CD4-positive, alpha-beta T cell treated with Interleukin-17A for 1 hour (primary cell): ENCODE results near the gene ABCC1.
"Not testable (repeated sequence)": the region's sequence is repeated elsewhere in the genome, so short reads cannot be mapped to it uniquely, and the experiment has no call there.

Experiments used
- DNase-seq: peaks from one replicate; pipeline ENCODE4 v3.0.0-alpha.2; 2020

ABCC1 gene

DNA sequence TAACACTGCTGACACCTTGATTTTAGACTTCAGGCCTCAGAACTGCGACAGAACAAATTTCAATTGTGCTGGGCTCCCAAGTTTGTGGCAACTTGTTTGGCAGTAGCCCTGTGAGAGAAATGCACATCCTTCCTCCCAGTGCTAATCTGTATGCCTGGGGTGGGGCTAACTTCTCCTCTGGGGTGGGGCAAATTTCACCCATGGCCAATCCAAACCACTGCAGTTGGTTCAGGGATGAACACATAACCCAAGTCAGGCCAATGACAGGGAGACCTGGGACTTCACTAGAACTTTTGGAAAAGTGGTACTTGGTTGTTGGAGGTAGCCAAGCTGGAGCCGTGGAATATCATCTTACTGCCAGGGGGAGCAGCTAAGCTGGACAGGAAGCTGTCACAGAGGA is 217.5 kb downstream of the ABCC1 start:
- no peak for DNase-seq

DNA sequence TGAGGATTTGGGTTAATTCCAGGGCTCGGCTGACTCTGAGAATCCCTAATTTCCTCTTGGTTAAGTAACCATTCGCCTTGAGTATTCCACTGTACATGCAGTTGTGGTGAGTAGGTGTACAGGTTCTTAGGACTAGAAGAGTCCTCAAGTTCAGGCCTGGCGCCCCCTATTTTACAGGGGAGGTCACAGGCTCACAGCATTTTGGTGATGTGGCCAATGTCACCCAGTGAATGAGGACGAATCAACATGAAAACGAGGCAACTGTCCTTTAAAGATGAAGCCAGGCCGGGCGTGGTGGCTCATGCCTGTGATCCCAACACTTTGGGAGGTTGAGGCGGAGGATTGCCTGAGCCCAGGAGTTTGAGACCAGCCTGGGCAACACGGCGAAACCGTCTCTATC is 218.5 kb downstream of the ABCC1 start:
- no peak for DNase-seq

DNA sequence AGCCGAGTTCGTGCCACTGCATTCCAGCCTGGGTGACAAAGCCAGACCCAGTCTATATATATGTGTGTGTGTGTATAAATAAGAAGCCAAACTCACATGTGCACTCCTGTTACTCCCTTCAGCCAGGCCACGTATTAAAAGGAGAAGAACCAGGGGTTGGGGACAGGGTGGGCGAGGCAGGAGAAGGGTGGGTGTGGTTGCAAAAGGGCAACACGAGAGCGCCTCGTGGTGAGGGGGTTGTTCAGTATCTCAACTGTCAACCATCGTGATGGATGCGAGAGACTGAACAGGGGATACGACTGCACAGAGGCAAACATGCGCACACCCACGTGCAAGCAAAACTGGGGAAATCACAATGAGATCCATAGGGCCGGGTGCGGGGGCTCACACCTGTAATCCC is 219.0 kb downstream of the ABCC1 start:
- DNase-seq, result no peak

DNA sequence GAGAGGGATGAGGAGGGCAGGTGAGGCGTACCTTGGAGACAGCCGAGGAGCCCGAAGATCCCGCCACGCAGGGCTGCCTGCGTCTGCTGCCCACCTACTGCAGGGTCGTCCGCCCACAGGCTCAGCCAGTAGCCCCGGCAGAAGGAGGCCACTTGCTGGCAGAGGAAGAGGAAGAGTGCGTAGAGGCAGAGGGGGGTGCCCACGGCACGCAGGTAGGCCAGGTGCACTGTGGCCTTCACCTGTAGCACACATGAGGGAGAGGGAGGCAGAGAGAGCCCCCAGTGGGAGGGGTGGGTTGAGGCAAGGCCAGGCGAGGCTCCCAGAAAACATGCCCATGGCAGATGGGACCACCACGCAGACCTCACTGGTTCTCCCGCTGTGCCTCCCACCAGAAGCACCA is 220.2 kb downstream of the ABCC1 start:
- DNase-seq, result no peak

DNA sequence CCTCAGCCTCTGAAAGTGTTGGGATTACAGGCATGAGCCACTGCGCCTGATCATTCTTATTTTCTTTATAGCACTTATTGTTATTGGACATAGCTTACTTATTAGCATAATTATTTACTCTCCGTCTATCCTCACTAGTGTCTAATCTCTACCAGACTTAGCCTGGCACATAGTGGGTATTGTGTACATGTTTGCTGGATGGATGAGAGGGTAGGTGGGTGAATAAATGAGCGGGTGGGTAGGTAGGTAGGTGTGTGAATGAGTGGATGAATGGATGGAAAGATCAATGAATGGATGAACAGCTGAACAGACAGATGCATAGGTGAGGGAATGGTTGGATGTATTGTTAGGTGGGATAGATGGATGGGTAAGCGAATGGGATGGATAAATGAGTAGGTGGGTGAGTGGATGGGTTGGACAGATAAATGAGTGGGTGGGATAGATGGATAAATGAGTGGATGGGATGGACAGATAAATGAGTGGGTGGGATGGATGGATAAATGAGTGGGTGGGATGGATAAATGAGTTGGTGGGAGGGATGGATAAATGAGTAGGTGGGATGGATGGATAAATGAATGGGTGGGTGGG is 222.0 kb downstream of the ABCC1 start:
- no peak for DNase-seq

DNA sequence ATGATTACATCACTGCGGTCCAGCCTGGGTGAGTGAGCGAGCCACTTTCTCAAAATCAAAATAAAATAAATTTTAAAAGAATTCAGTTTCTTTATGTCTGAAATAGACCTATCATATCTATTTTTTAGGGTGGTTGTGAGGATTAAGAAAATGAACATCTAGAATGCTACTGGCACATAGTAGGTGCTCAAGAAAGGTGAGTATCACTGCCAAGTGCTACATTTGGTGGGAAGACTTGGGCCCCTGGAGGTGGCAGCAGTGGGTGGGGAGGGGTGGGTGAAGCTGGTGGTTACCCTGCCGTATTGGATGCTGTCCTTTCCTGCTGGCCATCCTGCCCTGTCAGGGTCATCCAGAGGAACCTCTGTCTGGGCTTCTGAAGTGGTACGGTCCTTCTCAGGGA is 223.6 kb downstream of the ABCC1 start:
- DNase-seq, result no peak

DNA sequence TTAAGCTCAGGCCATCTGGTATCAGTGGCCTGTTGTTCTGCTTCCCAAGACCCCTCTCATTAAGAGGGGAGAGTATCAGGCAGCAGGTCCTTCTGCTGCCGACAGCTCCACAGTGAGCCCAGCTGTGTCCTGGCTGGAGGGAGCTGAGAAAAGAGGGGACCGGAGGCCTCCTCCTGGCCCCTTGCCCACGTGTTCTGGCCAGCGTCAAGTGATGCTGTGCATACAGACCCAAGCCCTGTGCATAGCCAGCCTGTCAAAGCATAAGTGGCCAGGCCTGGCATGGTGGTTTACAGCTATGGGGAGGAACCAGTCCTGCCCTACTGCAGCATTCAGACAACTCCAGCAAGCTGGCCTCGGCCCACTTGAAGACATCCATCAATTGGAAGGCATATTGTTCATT is 225.9 kb downstream of the ABCC1 start:
- DNase-seq, result no peak

DNA sequence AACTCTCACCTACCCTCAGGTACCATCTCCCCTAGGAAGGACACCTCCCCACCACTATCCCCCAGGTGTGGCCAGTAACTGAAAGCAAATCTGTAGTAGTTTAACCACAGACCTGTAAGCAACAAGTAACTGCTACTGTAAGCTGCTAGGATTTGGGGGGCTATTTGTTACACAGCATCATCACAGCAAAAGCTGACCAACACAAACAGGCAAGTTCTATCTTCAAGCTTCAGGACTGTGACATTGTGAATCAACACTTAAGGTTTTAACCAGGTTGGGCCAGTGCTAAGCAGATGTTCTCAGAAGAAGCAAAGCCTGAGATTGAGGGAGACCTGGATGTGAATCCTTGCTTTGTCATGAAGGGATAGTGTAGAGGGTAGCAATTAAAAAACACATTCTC is 226.9 kb downstream of the ABCC1 start:
- no peak for DNase-seq

DNA sequence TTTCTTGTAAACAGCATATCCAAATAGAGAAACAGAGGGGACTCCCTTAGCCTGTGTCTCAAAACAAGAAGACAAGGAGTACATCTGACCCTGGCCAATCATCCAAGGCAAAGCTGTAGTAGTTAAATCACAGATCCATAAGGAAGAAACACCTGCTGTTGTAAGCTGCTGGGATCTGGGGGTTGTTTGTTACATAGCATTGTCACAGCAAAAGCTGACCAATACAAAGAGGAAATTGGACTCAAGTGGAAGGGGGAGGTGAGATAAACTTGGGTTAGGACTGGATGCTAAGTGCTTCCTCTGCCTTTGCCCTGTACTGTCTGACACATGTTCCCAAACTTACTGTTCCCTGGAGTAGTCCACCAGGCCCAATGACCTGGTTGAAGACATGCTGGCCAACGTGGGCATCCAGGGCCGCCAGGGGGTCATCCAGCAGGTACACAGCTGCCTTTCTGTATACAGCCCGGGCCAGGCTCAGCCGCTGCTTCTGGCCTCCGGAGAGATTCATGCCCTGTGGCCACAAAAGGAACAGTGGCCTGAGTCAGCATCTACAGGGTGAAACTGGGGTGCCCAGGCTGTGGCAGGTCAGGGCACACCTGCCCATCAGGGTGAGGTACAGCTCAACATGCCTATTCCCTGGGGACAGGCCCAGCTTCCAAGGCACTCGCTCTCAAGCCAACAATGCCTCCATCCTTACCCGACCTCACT is 229.2 kb downstream of the ABCC1 start:
- DNase-seq, result no peak

DNA sequence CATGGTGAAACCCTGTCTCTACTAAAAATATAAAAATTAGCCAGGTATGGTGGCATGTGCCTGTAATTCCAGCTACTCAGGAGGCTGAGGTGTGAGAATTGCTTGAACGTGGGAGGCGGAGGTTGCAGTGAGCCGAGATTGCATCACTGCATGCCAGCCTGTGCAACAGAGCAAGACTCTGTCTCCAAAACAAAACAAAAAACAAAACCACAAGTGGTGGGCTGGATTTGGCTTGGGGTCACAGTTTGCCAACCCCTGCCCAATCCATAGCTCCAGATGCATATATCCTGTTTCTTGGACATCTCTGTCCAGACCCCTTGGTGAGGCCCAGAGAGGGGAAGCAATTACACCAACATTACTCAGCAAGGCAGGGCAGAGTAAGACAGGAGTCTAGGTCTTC is 232.3 kb downstream of the ABCC1 start:
- DNase-seq, result not testable (repeated sequence)

DNA sequence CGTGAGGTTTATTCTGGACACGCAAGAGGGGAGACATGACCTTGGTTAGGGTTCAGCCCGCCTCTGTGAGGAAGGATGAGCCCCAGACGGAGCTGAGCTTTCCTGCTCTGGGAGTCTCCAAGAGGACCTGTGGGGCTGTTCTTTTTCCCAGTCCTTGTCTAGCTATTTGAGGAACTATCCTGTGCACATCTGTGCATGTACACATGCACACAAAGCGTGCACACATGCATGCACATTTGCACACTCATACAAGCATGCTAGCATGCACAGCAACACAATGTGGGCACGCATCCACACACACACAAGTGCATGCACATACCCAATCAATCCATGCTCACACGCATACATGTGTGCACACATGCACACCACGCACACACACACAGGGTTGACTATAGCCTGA is 233.5 kb downstream of the ABCC1 start:
- no peak for DNase-seq

DNA sequence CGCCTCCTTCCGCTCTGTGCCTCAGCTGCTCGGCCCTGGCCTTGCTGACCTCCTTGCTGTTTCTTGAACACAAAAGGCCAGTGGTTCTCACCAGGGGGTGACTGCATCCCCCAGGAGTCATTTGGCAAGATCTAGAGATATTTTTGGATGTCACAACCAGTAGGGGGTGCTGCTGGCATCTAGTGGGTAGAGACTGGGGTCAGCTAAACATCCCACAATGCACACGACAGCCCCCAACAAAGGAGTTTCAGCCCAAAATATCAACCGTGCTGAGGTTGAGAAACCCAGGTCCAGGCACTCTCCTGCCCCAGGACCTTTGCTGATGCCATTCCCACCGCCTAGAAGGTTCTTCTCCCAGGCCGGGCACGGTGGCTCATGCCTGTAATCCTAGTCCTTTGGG is 234.1 kb downstream of the ABCC1 start:
- DNase-seq, result no peak

DNA sequence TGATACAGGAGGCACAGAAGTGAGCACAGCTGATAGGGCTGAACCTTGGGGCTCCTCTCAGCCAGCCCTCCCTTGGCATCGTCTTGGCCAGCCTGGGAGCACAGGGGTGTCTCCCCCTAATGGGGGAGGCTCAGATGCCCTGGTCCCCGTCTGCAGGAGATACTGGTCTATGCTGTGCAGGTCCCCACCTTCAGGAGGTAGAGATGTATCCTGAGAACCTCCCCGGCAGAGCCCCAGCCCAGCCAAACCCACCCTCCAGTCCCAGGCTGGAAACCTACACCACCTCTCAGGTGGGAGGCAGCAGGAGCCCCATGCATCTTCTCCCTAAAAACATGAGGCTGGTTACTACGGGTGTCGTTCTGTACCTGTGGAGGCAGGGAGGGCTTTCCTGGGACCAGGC is 235.2 kb downstream of the ABCC1 start:
- DNase-seq, result no peak

DNA sequence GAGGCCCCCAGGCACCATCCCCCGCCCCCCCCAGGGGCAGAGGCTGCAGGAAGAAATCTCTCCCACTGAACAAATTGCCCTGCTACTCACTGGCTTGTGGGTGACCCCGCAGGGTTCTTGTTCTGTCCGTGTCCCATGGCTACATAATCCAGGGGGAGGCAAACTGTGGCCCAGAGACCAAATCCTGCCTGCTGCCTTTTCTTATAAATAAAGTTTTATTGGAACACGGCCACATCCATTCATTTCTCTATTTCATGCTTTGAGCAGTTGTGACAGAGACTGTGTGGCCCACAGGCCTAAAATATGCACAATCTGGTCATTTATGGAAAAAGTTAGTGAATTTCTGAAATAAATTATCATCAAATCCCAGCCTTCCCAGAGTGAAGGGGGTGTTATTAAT is 235.7 kb downstream of the ABCC1 start:
- no peak for DNase-seq

DNA sequence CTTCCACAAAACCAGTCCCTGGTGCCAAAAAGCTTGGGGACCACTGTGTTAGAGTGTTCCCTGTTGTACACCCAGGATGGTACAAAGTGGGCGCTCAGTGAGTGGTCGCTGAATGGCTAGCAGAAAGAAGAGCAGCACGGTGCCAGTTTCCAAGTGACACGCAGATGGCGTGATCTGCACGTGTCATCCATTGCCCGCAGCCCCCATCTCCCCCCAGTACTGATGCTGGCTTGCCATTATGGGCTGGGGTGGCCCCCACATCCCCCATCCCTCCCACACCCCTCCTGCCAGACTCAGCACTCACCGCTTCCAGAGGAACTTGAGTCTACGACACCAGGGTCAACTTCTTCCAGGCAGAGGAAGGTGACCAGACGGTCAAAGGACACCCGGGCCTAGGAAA is 237.4 kb downstream of the ABCC1 start:
- no peak for DNase-seq

DNA sequence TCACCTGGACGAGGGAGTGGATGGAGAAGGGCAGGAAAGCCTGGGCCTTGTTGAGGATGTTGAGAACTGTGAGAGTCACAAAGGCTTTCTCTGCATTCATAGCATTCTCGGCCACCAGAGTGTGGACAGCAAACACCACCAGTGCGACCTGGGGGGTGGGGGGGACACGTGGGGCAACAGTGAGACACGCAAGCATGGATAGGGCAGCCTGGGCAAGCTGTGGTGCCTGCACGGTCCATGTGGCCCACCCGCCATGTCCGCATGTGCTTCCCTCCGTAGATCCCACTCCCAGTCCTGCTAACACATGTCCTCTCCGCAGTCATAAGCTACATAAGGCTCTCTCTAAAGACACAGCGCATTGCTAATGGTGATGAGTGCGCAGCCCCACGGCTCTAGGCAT is 239.4 kb downstream of the ABCC1 start:
- DNase-seq, result no peak

DNA sequence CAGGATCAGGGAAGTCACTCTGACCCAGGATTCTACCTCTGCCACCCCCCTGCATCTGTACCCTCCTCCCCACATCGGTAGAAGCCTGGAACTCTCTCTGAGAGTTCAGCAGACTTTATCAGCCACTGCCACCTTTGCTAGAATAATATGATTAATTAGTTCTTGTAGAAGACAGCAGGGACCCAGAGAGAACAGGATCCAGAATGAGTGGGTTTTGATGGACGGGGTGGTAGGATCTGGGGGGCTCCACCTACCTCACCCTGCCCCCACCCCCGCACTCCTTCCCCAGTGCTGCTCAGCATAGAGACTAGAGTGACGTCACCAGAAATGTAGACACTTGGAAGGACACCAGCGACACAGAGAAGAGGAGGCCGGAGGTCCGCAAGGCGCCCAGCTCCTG is 240.4 kb downstream of the ABCC1 start:
- DNase-seq, result no peak

DNA sequence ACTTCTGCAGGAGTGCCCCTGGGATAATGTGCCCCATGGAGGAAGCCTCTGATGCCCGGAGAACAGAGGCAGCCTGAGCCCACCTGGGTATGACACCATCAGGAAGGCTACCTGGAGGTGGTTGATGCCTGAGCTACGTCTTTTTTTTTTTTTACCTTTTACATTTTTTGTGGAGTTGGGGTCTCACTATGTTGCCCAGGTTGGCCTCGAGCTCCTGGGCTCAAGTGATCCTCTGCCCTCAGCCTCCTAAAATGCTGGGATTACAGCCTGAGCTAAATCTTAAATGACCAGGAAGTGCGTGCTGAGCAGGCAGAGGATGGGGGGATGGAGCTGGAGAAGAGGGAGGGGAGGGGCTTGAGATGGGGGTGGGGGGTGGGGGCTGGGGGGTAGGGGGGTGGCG is 241.1 kb downstream of the ABCC1 start:
- DNase-seq, result no peak

DNA sequence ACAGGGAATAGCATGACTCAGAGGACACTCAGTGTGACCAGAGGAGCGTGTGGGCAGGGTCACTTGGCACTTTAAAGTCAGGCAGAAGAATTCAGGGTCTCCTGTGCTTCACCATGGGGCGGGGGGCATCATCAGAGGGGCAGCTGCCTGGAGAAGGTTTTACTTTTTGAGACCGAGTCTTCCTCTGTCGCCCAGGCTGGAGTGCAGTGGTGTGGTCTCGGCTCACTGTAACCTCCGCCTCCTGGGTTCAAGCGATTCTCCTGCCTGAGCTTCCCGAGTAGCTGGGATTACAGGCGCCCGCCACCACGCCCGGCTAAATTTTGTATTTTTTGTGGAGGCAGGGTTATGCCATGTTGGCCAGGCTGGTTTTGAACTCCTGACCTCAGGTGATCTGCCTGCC is 241.6 kb downstream of the ABCC1 start:
- not testable (repeated sequence) for DNase-seq

DNA sequence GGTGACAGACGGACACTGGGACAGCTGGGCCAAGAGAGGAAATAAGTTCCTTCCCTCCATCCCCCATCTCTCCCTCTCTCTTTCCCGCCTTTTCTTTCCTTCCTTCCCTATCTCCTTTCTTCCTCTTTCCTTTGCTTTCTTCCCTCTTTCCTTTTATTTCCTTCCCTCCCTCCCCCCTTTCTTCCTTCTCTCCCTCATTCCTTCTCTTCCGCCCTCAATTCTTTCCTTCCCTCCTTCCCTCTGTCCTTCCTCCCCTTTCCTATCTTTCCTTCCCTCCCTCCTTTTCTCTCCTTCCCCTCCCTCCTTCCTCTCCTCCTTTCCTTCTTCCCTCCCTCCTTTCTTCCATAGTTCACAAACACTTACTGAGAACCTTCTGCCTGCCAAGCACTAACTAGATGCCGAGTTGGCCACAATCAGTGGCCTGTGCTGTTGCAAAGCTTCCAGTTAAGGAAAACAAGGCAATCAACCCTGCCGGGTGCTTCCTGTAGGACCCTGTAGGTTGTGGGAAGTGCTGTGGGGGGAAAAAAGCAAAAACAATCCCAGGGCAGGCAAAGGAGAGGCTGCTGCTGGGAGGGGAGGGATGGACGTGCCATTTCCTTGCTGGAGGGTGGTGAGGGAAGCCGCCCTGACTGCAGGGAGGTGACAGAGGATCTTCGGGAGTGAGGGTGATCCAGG is 242.2 kb downstream of the ABCC1 start:
- no peak for DNase-seq
